Hair follicular keratinocyte (primary cell): ENCODE results near the gene NEK6. TPM values are rescaled to one million over a fixed set of nuclear protein-coding genes. Genes with fewer than 3 reads are reported as not detected.

Experiments
- total RNA-seq: library from RNA; depleted of rRNA; stranded (reverse); fragments of >200 nt; gene quantifications from 2 replicates; pipeline ENCODE4 v1.2.3, GENCODE V29; 2015

NEK6 gene
- total RNA-seq, result 19.7 and 23.3 TPM in 2 replicates

DNA sequence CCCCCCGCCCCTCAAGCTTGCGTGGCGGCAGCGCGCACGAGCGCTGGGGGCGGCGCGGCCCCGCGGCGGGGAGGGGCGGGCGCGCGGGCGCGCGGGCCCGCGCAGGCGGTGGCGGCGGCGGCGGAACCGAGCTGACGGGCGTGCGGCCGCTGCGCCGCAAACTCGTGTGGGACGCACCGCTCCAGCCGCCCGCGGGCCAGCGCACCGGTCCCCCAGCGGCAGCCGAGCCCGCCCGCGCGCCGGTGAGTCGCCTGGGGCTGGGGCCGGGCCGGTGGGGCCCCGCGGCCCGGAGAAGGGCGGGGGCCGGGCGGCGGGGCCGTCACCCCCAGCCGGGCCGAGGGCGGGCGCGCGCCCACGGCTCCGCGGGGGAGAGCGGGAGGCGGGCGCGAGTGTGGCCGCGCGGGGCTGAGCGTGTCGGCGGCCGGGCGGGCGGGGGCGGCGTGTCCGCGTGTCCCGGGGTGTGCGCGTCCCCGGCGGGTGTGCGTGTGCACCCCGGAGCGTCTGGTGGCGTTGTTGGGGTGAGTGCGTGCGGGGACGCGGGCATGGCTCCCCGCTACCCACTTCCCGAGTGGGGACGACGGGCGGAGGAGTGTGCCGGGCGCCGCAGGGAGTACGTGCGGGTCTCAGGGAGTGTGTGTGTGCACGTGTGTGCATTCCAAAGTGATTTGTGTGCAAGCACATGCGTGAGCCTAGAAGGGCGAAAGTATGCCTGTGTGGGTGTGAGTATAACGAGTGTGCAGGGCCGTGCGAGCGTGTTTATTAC is at the start of gene NEK6:
Gene NEK6, plus strand, starts transcription at position 106 of the 763 bp plus-strand sequence. CDS start 44,016 bp downstream, outside the sequence.

Other genes with a start within 250 kb of the NEK6 start
- gene LHX2, start 246.2 kb upstream of the NEK6 start, total RNA-seq, result 6.0 and 12.3 TPM in 2 replicates
- gene PSMB7, start 157.5 kb downstream of the NEK6 start, total RNA-seq, result 309 and 352 TPM in 2 replicates
- gene ADGRD2, start 192.5 kb downstream of the NEK6 start, total RNA-seq, result 0.11 TPM in 1 of 2 replicates, not detected in the other
- gene NR5A1, start 249.4 kb downstream of the NEK6 start, total RNA-seq, result not detected in 2 replicates